Measurements from ENCODE around the gene ITGBL1. TPM values are rescaled to one million over a fixed set of nuclear protein-coding genes. Genes with fewer than 3 reads are reported as not detected.

ITGBL1 gene
- total and polyA plus RNA-seq, 5 experiments from 2014 or later, result not detected

- Mint-ChIP-seq H3K4me1 (no peaks in the 10 kb centered on the region), H3K9me3 (no peaks in the 10 kb centered on the region), H3K27ac (no peak overlapping the region), H3K36me3 (no peaks in the 10 kb centered on the region), H3K27me3 (peaks cover 0 to 10% (median 2%) of the 10 kb centered on the region in 5 donors), H3K4me3 (no peak overlapping the region)
- no peak for ATAC-seq
- POLR2A ChIA-PET, result no interaction called here
- no peak for DNase-seq
Observed at GRCh38 chr13:101492251-101492910, 39.9 kb downstream of the ITGBL1 start.

GRCh38 chr13:101493541-101493940, 41.1 kb downstream of the ITGBL1 start:
- Mint-ChIP-seq H3K27me3 (peaks cover 0 to 17% (median 2%) of the 10 kb centered on the region in 5 donors), H3K4me3 (no peak overlapping the region), H3K4me1 (no peaks in the 10 kb centered on the region), H3K36me3 (no peaks in the 10 kb centered on the region), H3K27ac (no peak overlapping the region), H3K9me3 (no peaks in the 10 kb centered on the region)
- DNase-seq (no peak), ATAC-seq (no peak)
- POLR2A ChIA-PET, result no interaction called here

GRCh38 chr13:101499406-101499805, 46.9 kb downstream of the ITGBL1 start:
- POLR2A ChIA-PET, result no interaction called here
- Mint-ChIP-seq H3K27me3 (peaks cover 4 to 38% (median 7%) of the 10 kb centered on the region in 5 donors), H3K36me3 (no peaks in the 10 kb centered on the region), H3K4me3 (no peak overlapping the region), H3K27ac (no peak overlapping the region), H3K9me3 (no peaks in the 10 kb centered on the region), H3K4me1 (no peaks in the 10 kb centered on the region)
- no peak for DNase-seq
- ATAC-seq, result no peak

DNA sequence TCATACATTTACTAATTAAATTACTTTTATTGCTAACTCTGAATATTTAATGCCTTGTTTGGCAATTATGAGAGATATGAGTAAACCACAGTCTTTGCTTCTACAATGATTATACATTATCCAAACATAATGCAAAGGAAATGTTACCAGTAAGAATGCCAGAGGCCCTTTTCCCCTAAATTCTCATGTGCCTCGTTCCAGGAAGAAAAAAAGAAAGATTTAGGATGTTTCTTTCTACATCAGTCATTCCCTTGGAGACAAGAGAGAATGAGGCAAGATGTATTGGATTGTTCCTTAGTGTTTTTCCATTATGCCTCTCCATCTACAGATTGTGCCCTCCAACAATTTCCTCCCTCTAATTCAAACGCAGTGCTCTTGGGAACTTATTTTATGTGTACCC, 50.1 kb downstream of the ITGBL1 start:
- DNase-seq (no peak), ATAC-seq (no peak)
- peaks cover 8 to 35% (median 9%) of the 10 kb centered on the region in 5 donors for H3K27me3 Mint-ChIP-seq
- no peak overlapping the region for H3K4me3 Mint-ChIP-seq
- POLR2A ChIA-PET, result no interaction called here
- H3K36me3 Mint-ChIP-seq, result no peaks in the 10 kb centered on the region
- H3K9me3 Mint-ChIP-seq, result no peaks in the 10 kb centered on the region
- H3K27ac Mint-ChIP-seq, result no peak overlapping the region
- H3K4me1 Mint-ChIP-seq, result no peaks in the 10 kb centered on the region

GRCh38 chr13:101511161-101511560, 58.7 kb downstream of the ITGBL1 start:
- ATAC-seq (no peak), DNase-seq (no peak)
- POLR2A ChIA-PET, result no interaction called here
- Mint-ChIP-seq H3K27ac (no peak overlapping the region), H3K4me1 (peaks cover 0 to 1% (median 0%) of the 10 kb centered on the region in 4 donors), H3K36me3 (no peaks in the 10 kb centered on the region), H3K4me3 (no peak overlapping the region), H3K9me3 (no peaks in the 10 kb centered on the region), H3K27me3 (peaks cover 6 to 13% (median 8%) of the 10 kb centered on the region in 5 donors)

DNA sequence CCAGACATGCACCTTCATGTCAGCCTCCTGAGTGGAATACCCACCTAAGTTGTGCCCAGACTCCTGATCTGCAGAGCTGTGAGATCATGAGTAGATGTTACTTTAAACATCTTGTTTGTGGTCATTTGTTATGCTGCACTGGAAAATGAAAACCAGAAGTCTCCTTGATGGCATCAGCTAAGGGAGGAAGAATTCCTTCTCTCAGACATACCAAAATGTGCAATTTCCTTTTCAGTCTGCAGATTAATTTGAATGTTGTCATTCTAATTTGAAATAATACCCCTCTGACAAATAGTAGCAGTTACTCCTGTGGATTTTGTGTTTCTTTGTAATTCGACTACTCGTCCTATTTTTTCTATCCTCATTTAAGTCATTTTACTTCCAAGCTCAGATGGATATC, 59.3 kb downstream of the ITGBL1 start:
- H3K4me3 Mint-ChIP-seq, result no peak overlapping the region
- ATAC-seq (no peak), DNase-seq (no peak)
- H3K4me1 Mint-ChIP-seq, result peaks cover 0 to 1% (median 0%) of the 10 kb centered on the region in 4 donors
- POLR2A ChIA-PET, result no interaction called here
- peaks cover 4 to 11% (median 4%) of the 10 kb centered on the region in 5 donors for H3K27me3 Mint-ChIP-seq
- H3K36me3 Mint-ChIP-seq, result no peaks in the 10 kb centered on the region
- no peaks in the 10 kb centered on the region for H3K9me3 Mint-ChIP-seq
- no peak overlapping the region for H3K27ac Mint-ChIP-seq

GRCh38 chr13:101512650-101513049, 60.2 kb downstream of the ITGBL1 start:
- peaks cover 0 to 1% (median 0%) of the 10 kb centered on the region in 4 donors for H3K4me1 Mint-ChIP-seq
- POLR2A ChIA-PET, result no interaction called here
- no peaks in the 10 kb centered on the region for H3K36me3 Mint-ChIP-seq
- DNase-seq, result no peak
- H3K27ac Mint-ChIP-seq, result no peak overlapping the region
- peaks cover 0 to 8% (median 3%) of the 10 kb centered on the region in 5 donors for H3K27me3 Mint-ChIP-seq
- H3K4me3 Mint-ChIP-seq, result no peak overlapping the region
- ATAC-seq, result no peak
- H3K9me3 Mint-ChIP-seq, result no peaks in the 10 kb centered on the region

GRCh38 chr13:101514100-101514499, 61.6 kb downstream of the ITGBL1 start:
- ATAC-seq, result no peak
- no peaks in the 10 kb centered on the region for H3K36me3 Mint-ChIP-seq
- no peak overlapping the region for H3K4me3 Mint-ChIP-seq
- no peak for DNase-seq
- POLR2A ChIA-PET, result no interaction called here
- peaks cover 0 to 1% (median 0%) of the 10 kb centered on the region in 4 donors for H3K4me1 Mint-ChIP-seq
- H3K9me3 Mint-ChIP-seq, result no peaks in the 10 kb centered on the region
- H3K27ac Mint-ChIP-seq, result no peak overlapping the region
- H3K27me3 Mint-ChIP-seq, result peaks cover 0 to 8% (median 2%) of the 10 kb centered on the region in 5 donors

GRCh38 chr13:101514695-101515275, 62.3 kb downstream of the ITGBL1 start:
- Mint-ChIP-seq H3K27me3 (peaks cover 0 to 8% (median 2%) of the 10 kb centered on the region in 5 donors), H3K9me3 (no peaks in the 10 kb centered on the region), H3K4me3 (no peak overlapping the region), H3K36me3 (no peaks in the 10 kb centered on the region), H3K27ac (no peak overlapping the region), H3K4me1 (peaks cover 0 to 1% (median 0%) of the 10 kb centered on the region in 4 donors)
- POLR2A ChIA-PET, result no interaction called here
- no peak for ATAC-seq
- DNase-seq, result peak in 3 of 10 donors; percentile 9 to 36 (median 24)

GRCh38 chr13:101515504-101515903, 63.0 kb downstream of the ITGBL1 start:
- no peak for ATAC-seq
- DNase-seq, result no peak
- H3K4me3 Mint-ChIP-seq, result no peak overlapping the region
- H3K36me3 Mint-ChIP-seq, result no peaks in the 10 kb centered on the region
- H3K4me1 Mint-ChIP-seq, result peaks cover 2 to 6% (median 3%) of the 10 kb centered on the region in 4 donors
- POLR2A ChIA-PET, result no interaction called here
- H3K27me3 Mint-ChIP-seq, result peaks cover 0 to 8% (median 1%) of the 10 kb centered on the region in 5 donors
- no peak overlapping the region for H3K27ac Mint-ChIP-seq
- H3K9me3 Mint-ChIP-seq, result no peaks in the 10 kb centered on the region

- Mint-ChIP-seq H3K4me1 (peaks cover 4 to 14% (median 10%) of the 10 kb centered on the region in 4 donors), H3K9me3 (no peaks in the 10 kb centered on the region), H3K27ac (no peak overlapping the region), H3K4me3 (no peak overlapping the region), H3K36me3 (no peaks in the 10 kb centered on the region), H3K27me3 (peaks cover 0 to 8% (median 1%) of the 10 kb centered on the region in 5 donors)
- DNase-seq (no peak), ATAC-seq (no peak)
- POLR2A ChIA-PET, result no interaction called here
Observed at GRCh38 chr13:101516262-101516661, 63.8 kb downstream of the ITGBL1 start.

DNA sequence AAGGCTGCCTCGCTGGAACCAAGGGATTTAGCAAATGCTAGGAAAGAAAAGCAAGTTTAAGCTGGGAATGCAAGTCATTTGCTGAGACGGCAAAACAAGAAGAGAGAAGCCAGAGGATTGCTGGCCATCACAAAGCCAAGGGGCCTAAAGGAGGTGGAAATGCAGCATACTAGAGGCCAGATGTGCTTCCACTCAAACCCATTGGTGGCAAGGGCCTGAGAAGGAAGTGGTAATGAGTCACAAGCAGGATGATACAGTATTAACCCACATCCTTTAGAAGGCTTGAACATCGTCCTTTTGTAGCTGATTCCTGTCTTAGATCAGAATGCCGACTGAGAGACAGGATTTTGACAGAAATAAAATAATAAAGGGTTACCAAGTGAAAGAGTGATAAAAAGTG, 68.2 kb downstream of the ITGBL1 start:
- Mint-ChIP-seq H3K27me3 (no peaks in the 10 kb centered on the region), H3K9me3 (no peaks in the 10 kb centered on the region), H3K27ac (peak overlapping the region in 4 of 10 donors; percentile 8 to 49 (median 23)), H3K4me3 (peak overlapping the region in 3 of 10 donors; percentile 8 to 46 (median 38)), H3K4me1 (peaks cover 3 to 23% (median 17%) of the 10 kb centered on the region in 4 donors), H3K36me3 (no peaks in the 10 kb centered on the region)
- POLR2A ChIA-PET, result no interaction called here
- DNase-seq (peak in 2 of 10 donors; percentile 2 to 9), ATAC-seq (peak in 1 of 2 donors; percentile 39)

GRCh38 chr13:101521371-101521770, 68.9 kb downstream of the ITGBL1 start:
- Mint-ChIP-seq H3K9me3 (no peaks in the 10 kb centered on the region), H3K27me3 (peaks cover 0 to 3% (median 0%) of the 10 kb centered on the region in 5 donors), H3K27ac (peak overlapping the region in 3 of 10 donors; percentile 19 to 68 (median 27)), H3K4me3 (peak overlapping the region in 1 of 10 donors; percentile 46), H3K36me3 (no peaks in the 10 kb centered on the region), H3K4me1 (peaks cover 3 to 23% (median 17%) of the 10 kb centered on the region in 4 donors)
- DNase-seq (no peak), ATAC-seq (no peak)
- POLR2A ChIA-PET, result no interaction called here

All from naive thymus-derived CD8-positive, alpha-beta T cell (primary cell).